HTERT RPE-1 (cell line): ENCODE measurements around the gene CHST9.
"Not testable (repeated sequence)": the region's sequence is repeated elsewhere in the genome, so short reads cannot be mapped to it uniquely, and the experiment has no call there.

Experiments
- in situ Hi-C: fragments of 300-500 bp; cut with MboI; formaldehyde crosslinking; loops from 4 replicates; pipeline ENCODE4 v1.14.3; 2020; ENCODE audit warnings: low sequenced_read_pairs

The CHST9 gene

DNA sequence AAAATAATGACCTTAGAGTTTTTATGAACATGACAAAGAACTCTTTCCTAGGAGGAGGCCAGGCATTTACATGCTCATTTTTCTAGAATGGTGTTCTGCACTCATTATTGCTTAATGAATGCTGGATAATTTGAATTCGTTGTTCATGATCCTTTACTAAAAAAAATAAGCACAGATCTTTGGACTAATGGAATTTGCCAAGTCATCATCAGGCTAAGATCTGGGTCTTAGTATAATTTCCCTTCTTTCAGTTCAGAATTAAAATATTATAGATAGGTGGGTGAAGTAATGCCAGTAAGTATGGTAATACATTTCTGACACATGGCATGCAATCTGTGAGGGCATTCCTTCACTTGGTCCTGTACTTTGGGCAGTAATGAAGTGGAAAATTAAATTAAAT is 175.8 kb downstream of the CHST9 start:
- in situ Hi-C loops: no loop called here

- in situ Hi-C loops: no loop called here
Observed at GRCh38 chr18:27008575-27008974, 176.5 kb downstream of the CHST9 start.

- in situ Hi-C loops: no loop called here
Observed at GRCh38 chr18:27007880-27008279, 177.2 kb downstream of the CHST9 start.

GRCh38 chr18:27005589-27005988 is 179.5 kb downstream of the CHST9 start:
- in situ Hi-C loops: no loop called here

GRCh38 chr18:27004056-27004829 is 180.9 kb downstream of the CHST9 start:
- in situ Hi-C loops: no loop called here

GRCh38 chr18:26999797-27000196 is 185.3 kb downstream of the CHST9 start:
- in situ Hi-C loops: no loop called here

GRCh38 chr18:26993568-26993967 is 191.5 kb downstream of the CHST9 start:
- in situ Hi-C loops: no loop called here

- in situ Hi-C loops: no loop called here
Observed at GRCh38 chr18:26992926-26993325, 192.2 kb downstream of the CHST9 start.

DNA sequence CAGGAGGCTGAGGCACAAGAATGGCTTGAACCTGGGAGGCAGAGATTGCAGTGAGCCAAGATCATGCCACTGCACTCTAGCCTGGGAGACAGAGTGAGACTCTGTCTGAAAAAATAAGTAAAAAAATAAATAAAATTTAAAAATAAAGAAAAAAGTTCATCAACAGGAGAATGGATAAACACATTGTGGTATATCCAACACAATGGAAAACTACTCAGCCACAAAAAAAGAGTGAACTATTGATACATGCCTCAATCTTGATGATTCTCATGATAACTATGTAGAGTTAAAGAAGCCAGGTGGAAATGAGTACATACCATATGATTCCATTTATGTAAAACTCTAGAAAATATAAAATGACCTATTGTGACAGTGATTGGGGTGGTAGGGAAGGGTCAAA is 195.3 kb downstream of the CHST9 start:
- in situ Hi-C loops: no loop called here

GRCh38 chr18:26981360-26982082 is 203.6 kb downstream of the CHST9 start:
- in situ Hi-C loops: no loop called here

GRCh38 chr18:26978812-26979341 is 206.2 kb downstream of the CHST9 start:
- in situ Hi-C loops: no loop called here

GRCh38 chr18:26977781-26978180 is 207.3 kb downstream of the CHST9 start:
- in situ Hi-C loops: no loop called here

- in situ Hi-C loops: no loop called here
Observed at GRCh38 chr18:26976206-26976605, 208.9 kb downstream of the CHST9 start.

- in situ Hi-C loops: not testable (repeated sequence)
Observed at GRCh38 chr18:26972549-26972948, 212.6 kb downstream of the CHST9 start.

DNA sequence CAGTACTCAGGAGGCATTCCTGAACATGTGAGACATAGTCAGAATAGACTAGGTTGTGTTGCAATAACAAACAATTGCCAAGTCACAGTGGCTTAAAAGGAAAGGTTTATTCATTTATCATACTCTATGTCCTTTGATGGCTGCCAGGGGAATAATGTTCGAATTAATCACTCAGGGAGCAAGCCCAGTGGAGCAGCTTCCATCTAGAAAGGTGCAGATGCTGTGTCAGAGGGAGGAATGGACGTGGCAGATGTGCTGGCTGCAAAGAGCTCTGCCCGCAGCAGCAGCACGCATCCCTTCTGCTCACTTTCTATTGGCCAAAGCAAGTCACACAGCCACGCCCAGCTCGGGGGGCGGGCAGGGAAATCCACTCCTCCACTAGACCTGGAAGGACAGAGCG is 213.7 kb downstream of the CHST9 start:
- in situ Hi-C loops: no loop called here

- in situ Hi-C loops: no loop called here
Observed at GRCh38 chr18:26970637-26971036, 214.5 kb downstream of the CHST9 start.

GRCh38 chr18:26965206-26965605 is 219.9 kb downstream of the CHST9 start:
- in situ Hi-C loops: no loop called here

GRCh38 chr18:26963292-26963691 is 221.8 kb downstream of the CHST9 start:
- in situ Hi-C loops: no loop called here

DNA sequence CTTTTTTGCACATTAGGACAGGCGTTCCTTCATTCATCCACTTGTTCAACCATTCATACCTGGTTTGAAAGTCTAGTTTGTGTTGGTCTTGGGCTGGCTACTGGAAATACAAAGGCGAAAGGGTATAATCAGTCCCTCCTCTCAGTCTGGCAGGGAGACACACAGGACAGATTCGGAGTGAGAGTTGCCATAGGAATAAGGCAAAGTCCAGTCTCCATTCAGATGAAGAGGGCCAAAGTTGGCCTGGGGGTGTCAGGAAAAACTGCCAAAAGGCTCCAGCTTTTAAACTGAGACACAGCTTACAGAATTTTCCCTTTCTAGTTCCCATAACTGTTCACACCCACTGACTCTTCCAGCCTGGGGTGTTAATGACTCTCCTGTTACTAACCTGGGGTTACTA is 223.3 kb downstream of the CHST9 start:
- in situ Hi-C loops: no loop called here

DNA sequence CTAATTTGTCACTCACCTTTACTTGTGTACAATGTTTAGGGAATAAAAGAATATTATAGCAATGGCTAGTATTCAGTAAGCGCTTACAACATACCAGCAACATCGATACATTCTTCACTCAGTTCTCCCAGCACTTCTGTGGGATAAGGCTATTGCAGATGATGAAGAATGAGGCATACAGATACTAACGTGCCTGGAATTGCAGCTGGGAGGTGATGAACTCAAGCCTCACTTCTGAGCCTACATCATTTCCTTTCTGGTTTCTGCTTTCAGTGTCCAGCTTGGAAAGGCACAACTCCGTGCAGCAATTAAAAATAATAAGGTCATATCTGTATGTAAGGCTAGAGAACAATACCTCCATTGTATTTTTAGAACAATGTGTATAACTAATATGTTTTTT is 224.2 kb downstream of the CHST9 start:
- in situ Hi-C loops: no loop called here

DNA sequence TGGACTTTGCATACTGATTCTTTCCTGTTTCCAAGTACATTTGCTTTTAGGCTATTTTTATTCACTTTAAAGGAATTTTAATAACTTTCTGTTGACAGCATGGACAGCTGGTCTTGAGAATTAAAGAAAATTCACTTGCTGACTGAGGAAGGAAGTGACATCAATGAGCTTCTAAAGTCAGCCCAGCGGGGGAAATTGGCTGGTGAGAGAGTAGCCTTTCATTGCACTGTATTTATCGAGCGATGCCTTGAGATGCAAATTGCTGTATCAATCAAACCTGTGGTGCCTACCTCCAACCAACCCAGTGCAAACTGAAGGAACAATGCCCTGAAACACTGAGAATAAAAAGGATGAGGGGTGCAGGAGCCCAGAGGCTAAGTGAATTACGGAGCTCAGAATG is 228.2 kb downstream of the CHST9 start:
- in situ Hi-C loops: no loop called here

DNA sequence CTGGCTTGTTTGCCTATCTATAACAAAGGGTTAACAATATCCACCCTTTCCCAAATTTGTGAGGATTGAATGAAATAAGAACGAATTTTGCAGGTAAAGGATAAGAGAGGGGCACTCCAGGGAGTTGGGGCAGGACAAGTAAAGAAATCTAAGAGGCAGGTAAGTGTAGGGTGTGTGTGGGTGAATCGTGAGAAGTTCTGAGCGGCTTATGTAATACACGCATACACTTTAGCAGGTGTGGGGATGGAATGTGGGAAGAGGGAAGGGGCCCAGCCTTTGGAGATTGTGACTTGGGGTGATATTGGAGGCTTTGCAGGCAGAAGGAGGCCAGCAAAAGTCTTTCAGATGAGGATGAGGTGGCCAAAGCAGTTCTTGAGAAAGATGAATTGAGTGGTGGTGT is 236.4 kb downstream of the CHST9 start:
- in situ Hi-C loops: no loop called here
